Transverse colon (tissue), 4 donors: ENCODE measurements around the gene LSMEM2. TPM values are rescaled to one million over a fixed set of nuclear protein-coding genes. Genes with fewer than 3 reads are reported as not detected.

Experiments
- DNase-seq: peaks from one replicate; pipeline ENCODE4 v3.0.0-alpha.2; 2019
- H3K27ac ChIP-seq, 4 donors: fragments of 200-600 bp; sonication (generic); 2 replicates each; pipeline ENCODE4 v1.5.1; 2016 to 2018; ENCODE audit warnings: inconsistent platforms in 4 of 4
- H3K27me3 ChIP-seq: fragments of 200-600 bp; sonication (generic); 2 replicates; pipeline ENCODE4 v1.5.1; 2017; ENCODE audit warnings: inconsistent platforms
- H3K36me3 ChIP-seq, 4 donors: fragments of 200-600 bp; sonication (generic); 2 replicates each; pipeline ENCODE4 v1.5.1; 2017 to 2019; ENCODE audit warnings: inconsistent platforms in 4 of 4
- H3K4me1 ChIP-seq, 4 donors: fragments of 200-600 bp; sonication (generic); 2 replicates each; pipeline ENCODE4 v1.5.1; 2017 to 2020; ENCODE audit warnings: inconsistent platforms in 4 of 4
- H3K4me3 ChIP-seq, 4 donors: fragments of 200-600 bp; sonication (generic); 1 replicate in 1 of 4; 2 replicates in 3 of 4; pipeline versions ENCODE4 v1.5.1 to v1.6.1; 2017 to 2019; ENCODE audit warnings: inconsistent platforms in 4 of 4
- H3K9me3 ChIP-seq, 2 donors: fragments of 200-600 bp; sonication (generic); 2 replicates each; pipeline ENCODE4 v1.5.1; 2017 to 2019; ENCODE audit warnings: inconsistent platforms in 2 of 2
- EP300 ChIP-seq: sonication (generic); formaldehyde crosslinking; IDR thresholded peaks from one replicate; pipeline ENCODE4 v1.6.1; 2017; ENCODE audit warnings: antibody characterized with exemption, low read depth
- POLR2A ChIP-seq: fragments of 450-650 bp; IDR thresholded peaks from one replicate; pipeline ENCODE4 v1.6.1; 2016; ENCODE audit warnings: antibody characterized with exemption, mild to moderate bottlenecking, moderate library complexity
- POLR2AphosphoS5 ChIP-seq, 3 donors: sonication (generic); formaldehyde crosslinking; IDR thresholded peaks; one replicate each; pipeline ENCODE4 v1.6.1; 2016; ENCODE audit warnings: antibody characterized with exemption in 3 of 3
- WGBS, 2 donors: methylation state at CpG; one replicate each; pipeline ENCODE4 v1.1.5; 2018; ENCODE audit warnings: low coverage in 1 of 2; 5-methylcytosine and 5-hydroxymethylcytosine counted together
- in situ Hi-C, 4 donors: fragments of 200-750 bp; cut with MboI; loops; one replicate each; pipeline versions ENCODE4 v1.15.0 to v1.15.1; 2017; ENCODE audit warnings: low sequenced_read_pairs in 3 of 4, low pct_ligation_motif_present in 1 of 4, low pct_unique_long_range_greater_than_20kb in 1 of 4
- intact Hi-C: fragments of 100-400 bp; cut with DNase I; formaldehyde crosslinking; loops from one replicate; pipeline ENCODE4 v1.15.1; 2023; ENCODE audit warnings: low total_unique reads
- total RNA-seq, 4 donors: library from RNA; depleted of rRNA; stranded (reverse); fragments of >200 nt; gene quantifications; one replicate each; pipeline ENCODE4 v1.1.0, GENCODE V29; 2016
- TF ChIP-seq, protein P1 (sequence below), 5 experiments: fragments of 200-600 bp in 3 of 5; fragments of 450-650 bp in 2 of 5; sonication (generic) in 3 of 5; IDR thresholded peaks; 1 replicate in 2 of 5; 2 replicates in 3 of 5; pipeline ENCODE4 v1.5.1; 2016 to 2017; ENCODE audit warnings: antibody characterized with exemption in 5 of 5, inconsistent platforms in 3 of 5, mild to moderate bottlenecking in 2 of 5, moderate library complexity in 1 of 5

The LSMEM2 gene
- total RNA-seq, 4 donors from 2014 or later = not detected

DNA sequence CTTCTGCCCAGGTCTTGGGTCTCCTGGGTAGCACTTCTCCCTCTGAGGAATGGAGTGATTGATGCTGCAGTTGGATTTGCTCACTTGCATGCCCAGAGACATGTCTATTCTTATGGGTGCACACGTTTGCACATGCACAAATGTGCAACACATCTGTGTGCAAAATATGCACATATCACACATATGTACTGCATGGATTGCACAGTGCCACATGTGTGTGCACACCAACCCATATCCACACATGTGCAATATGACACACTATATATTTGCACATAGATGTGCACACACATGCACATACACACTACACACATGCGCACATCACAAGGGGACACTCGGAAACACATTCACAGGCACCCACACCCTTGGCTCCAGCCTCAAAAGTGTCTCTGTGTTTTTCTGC, 10.6 kb upstream of the LSMEM2 start:
- in situ Hi-C loops = no loop called here
- Histone ChIP-seq H3K4me1 (peaks cover 55 to 82% (median 61%) of the 10 kb centered on the region in 4 donors), H3K4me3 (peak overlapping the region in 2 of 4 donors; percentile 32 to 48)

DNA sequence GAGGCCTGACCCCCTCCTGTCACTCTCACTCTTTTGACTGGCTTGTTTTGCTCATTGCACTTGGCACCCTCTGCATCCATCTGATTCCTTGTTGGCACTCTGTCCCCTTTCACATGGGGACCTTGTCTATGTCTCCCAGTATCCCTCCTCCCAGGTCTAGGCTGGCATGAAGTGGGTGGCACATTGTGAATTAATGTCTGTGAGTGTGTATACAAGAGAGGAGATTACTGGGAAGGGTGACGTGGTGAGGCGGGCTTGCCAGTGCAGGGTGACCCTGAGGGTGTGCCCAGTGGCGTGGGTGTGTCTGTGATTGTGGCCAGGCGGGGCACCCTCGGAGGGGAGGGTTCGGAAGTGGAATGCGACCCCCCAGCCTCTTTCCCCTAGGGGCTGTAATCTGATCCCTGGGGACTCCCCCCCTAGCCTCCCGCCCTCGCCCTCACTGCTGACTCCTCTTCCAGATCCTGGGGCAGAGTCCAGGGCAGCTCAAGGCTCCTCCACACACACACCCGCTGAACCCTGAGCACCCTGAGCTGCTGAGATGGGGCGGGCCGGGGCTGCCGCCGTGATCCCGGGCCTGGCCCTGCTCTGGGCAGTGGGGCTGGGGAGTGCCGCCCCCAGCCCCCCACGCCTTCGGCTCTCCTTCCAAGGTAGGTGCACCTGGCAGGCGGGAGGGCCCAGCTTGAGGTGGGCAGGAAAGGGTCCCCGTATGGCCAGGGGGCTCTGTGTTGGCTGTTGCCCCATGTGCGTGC, 10.0 kb upstream of the LSMEM2 start, which contains the start of gene SEMA3B:
Gene SEMA3B (plus strand): TSS at position 445 of the 749 bp plus-strand sequence. CDS start 94 bp downstream, at position 539.
- intact Hi-C loops (no loop called here), in situ Hi-C loops (no loop called here)
- Histone ChIP-seq H3K4me1 (peaks cover 58 to 87% (median 66%) of the 10 kb centered on the region in 4 donors), H3K4me3 (peak within 1 kb of the TSS; percentile 14 to 48 (median 32)), H3K36me3 (no peaks in the 10 kb centered on the region), H3K27ac (peak within 1 kb of the TSS; percentile 85 to 96 (median 88)), H3K27me3 (peaks cover 6% of the 10 kb centered on the region), H3K9me3 (no peaks in the 10 kb centered on the region)
- WGBS, 2 donors = 28% methylated on average over 11 of the region's 21 CpGs; no CpG with 5 or more reads in 1 of the 2 donors
- peak; percentile 5 for TF ChIP-seq EP300
- peak; percentile 38 to 82 (median 79) for TF ChIP-seq POLR2AphosphoS5 (IDR thresholded peaks at IDR 0.05)
- TF ChIP-seq, protein P1, sequence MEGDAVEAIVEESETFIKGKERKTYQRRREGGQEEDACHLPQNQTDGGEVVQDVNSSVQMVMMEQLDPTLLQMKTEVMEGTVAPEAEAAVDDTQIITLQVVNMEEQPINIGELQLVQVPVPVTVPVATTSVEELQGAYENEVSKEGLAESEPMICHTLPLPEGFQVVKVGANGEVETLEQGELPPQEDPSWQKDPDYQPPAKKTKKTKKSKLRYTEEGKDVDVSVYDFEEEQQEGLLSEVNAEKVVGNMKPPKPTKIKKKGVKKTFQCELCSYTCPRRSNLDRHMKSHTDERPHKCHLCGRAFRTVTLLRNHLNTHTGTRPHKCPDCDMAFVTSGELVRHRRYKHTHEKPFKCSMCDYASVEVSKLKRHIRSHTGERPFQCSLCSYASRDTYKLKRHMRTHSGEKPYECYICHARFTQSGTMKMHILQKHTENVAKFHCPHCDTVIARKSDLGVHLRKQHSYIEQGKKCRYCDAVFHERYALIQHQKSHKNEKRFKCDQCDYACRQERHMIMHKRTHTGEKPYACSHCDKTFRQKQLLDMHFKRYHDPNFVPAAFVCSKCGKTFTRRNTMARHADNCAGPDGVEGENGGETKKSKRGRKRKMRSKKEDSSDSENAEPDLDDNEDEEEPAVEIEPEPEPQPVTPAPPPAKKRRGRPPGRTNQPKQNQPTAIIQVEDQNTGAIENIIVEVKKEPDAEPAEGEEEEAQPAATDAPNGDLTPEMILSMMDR (IDR thresholded peaks at IDR 0.05) = no peak
- TF ChIP-seq POLR2A = peak; percentile 79
- peak; percentile 89 for DNase-seq

More for the DNA sequence above, 10.6 kb upstream of the LSMEM2 start:
- peak overlapping the region; percentile 85 to 96 (median 88) for H3K27ac ChIP-seq
- intact Hi-C loops = no loop called here
- H3K27me3 ChIP-seq = peaks cover under 1% of the 10 kb centered on the region
- H3K36me3 ChIP-seq = no peaks in the 10 kb centered on the region
- no peak for DNase-seq
- whole genome bisulfite sequencing, 2 donors = 20 to 28% methylated on average over 1 to 3 of the region's 3 CpGs
- no peaks in the 10 kb centered on the region for H3K9me3 ChIP-seq
- no peak for TF ChIP-seq EP300
- TF ChIP-seq POLR2AphosphoS5 (IDR thresholded peaks at IDR 0.05) = no peak
- TF ChIP-seq, protein P1 (IDR thresholded peaks at IDR 0.05) = no peak

DNA sequence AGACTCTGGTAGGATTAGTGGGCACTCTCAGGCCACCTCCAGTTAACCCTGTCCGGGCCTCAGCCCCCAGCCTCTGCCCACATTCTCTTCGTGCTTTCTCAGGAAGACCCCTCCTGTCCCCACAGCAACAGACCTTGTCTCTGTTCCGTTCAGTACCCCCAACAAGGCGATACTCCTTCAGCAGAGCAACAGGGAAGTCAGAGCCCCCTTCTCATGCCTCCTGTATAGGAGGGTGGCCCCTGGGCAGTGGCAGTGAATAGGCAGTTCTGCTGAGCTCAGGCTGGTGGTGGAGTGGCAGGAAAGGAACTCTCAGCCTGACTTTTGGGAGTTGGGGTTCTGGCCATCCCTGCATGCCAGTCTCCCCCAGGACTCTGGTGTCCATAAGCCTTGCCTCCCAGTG, 9.4 kb upstream of the LSMEM2 start:
- intact Hi-C loops = no loop called here
- no peaks in the 10 kb centered on the region for H3K36me3 ChIP-seq
- no peak for DNase-seq
- H3K9me3 ChIP-seq = no peaks in the 10 kb centered on the region
- TF ChIP-seq POLR2AphosphoS5 (IDR thresholded peaks at IDR 0.05) (no peak), EP300 (no peak), POLR2A (no peak)
- TF ChIP-seq, protein P1 (IDR thresholded peaks at IDR 0.05) = no peak
- H3K4me1 ChIP-seq = peaks cover 53 to 87% (median 65%) of the 10 kb centered on the region in 4 donors
- H3K27me3 ChIP-seq = peaks cover 9% of the 10 kb centered on the region
- 30% methylated on average over 4 of the region's 4 CpGs; no CpG with 5 or more reads in 1 of the 2 donors for WGBS, 2 donors
- in situ Hi-C loops = no loop called here
- peak overlapping the region in 3 of 4 donors; percentile 31 to 41 (median 32) for H3K4me3 ChIP-seq
- peak overlapping the region; percentile 85 to 96 (median 88) for H3K27ac ChIP-seq

DNA sequence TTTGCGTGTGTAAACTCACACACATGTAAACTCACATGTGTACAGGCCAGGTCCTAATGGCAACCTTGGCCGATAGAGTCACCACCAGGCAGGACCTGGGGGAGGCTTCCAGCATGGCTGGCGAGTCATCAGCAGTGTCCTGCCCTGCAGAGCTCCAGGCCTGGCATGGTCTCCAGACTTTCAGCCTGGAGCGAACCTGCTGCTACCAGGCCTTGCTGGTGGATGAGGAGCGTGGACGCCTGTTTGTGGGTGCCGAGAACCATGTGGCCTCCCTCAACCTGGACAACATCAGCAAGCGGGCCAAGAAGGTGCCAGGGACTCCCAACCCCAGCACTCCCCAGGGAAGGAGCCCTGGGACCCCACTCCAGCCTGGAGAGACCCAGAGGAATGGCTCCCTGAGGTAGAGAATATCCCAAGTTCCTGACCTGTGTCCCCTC, 8.9 kb upstream of the LSMEM2 start:
- H3K4me1 ChIP-seq = peaks cover 50 to 85% (median 61%) of the 10 kb centered on the region in 4 donors
- H3K4me3 ChIP-seq = peak overlapping the region in 2 of 4 donors; percentile 32 to 41
- H3K27me3 ChIP-seq = peaks cover 14% of the 10 kb centered on the region
- H3K27ac ChIP-seq = peak overlapping the region; percentile 85 to 96 (median 88)
- in situ Hi-C loops = loop anchor here in 1 of 4 donors (5.0 kb wide), 1 partner anchor 78 kb away; the partner anchor contains the start of gene GNAT1
- H3K36me3 ChIP-seq = no peaks in the 10 kb centered on the region
- WGBS, 2 donors = 62% methylated on average over 3 of the region's 8 CpGs; no CpG with 5 or more reads in 1 of the 2 donors
- no peak for DNase-seq
- intact Hi-C loops = loop anchor here (5.0 to 10.0 kb wide), 2 partner anchors 78 to 145 kb away; partner anchors contain the start of gene GNAT1
- no peaks in the 10 kb centered on the region for H3K9me3 ChIP-seq
- TF ChIP-seq POLR2AphosphoS5 (IDR thresholded peaks at IDR 0.05) (no peak), POLR2A (no peak), EP300 (no peak)
- TF ChIP-seq, protein P1 (IDR thresholded peaks at IDR 0.05) = no peak
